HepG2 (cell line): ENCODE data around the gene DENND4C.

Source experiments
- EP300 ChIP-seq, 3 experiments: sonication (generic) in 1 of 3; formaldehyde crosslinking in 1 of 3; IDR thresholded peaks; 2 replicates each; pipeline versions ENCODE4 v1.5.1 to v1.6.1; 2011 to 2020; ENCODE audit warnings: low read depth in 2 of 3, low read length in 2 of 3, borderline replicate concordance in 1 of 3, improper control_type of control experiment in 1 of 3, mild to moderate bottlenecking in 1 of 3, missing genetic modification reagents in 1 of 3, moderate library complexity in 1 of 3
- GLI4 ChIP-seq: sonication (generic); formaldehyde crosslinking; IDR thresholded peaks from 2 replicates; pipeline ENCODE4 v1.5.1; 2020; ENCODE audit warnings: missing genetic modification reagents, mild to moderate bottlenecking, moderate library complexity, borderline replicate concordance
- KLF15 ChIP-seq: sonication (generic); formaldehyde crosslinking; IDR thresholded peaks from 2 replicates; pipeline ENCODE4 v1.8.1; 2023; ENCODE audit warnings: borderline replicate concordance, mild to moderate bottlenecking, inconsistent platforms, missing genetic modification reagents, mixed read lengths
- POLR2AphosphoS5 ChIP-seq: IDR thresholded peaks from 2 replicates; pipeline ENCODE4 v1.6.1; 2012; ENCODE audit warnings: low read depth, low read length
- PTBP1 ChIP-seq: fragments of 200-400 bp; formaldehyde crosslinking; IDR thresholded peaks from 2 replicates; pipeline ENCODE4 v1.6.1; 2018; ENCODE audit warnings: low read length, low read depth; ENCODE audit not compliant: poor library complexity, severe bottlenecking
- RAD21 ChIP-seq: fragments of 450-650 bp; formaldehyde crosslinking; IDR thresholded peaks from 2 replicates; pipeline ENCODE4 v1.5.0; 2020; ENCODE audit warnings: mild to moderate bottlenecking
- SNAI1 ChIP-seq: sonication (generic); formaldehyde crosslinking; IDR thresholded peaks from 2 replicates; pipeline ENCODE4 v1.5.0; 2020; ENCODE audit warnings: mild to moderate bottlenecking, missing genetic modification reagents, borderline replicate concordance
- ZFP1 ChIP-seq: IDR thresholded peaks from 2 replicates; pipeline ENCODE4 v1.6.1; 2016
- ZZZ3 ChIP-seq: sonication (generic); formaldehyde crosslinking; IDR thresholded peaks from 2 replicates; pipeline ENCODE4 v1.4.0; 2020; ENCODE audit warnings: missing genetic modification reagents, mild to moderate bottlenecking, borderline replicate concordance
- TF ChIP-seq, protein P1 (sequence below): sonication (generic); formaldehyde crosslinking; IDR thresholded peaks from 2 replicates; pipeline ENCODE4 v1.5.1; 2020; ENCODE audit warnings: missing genetic modification reagents, mild to moderate bottlenecking, borderline replicate concordance
- TF ChIP-seq, protein P2 (sequence below): sonication (generic); formaldehyde crosslinking; IDR thresholded peaks from 2 replicates; pipeline ENCODE4 v1.5.0; 2020; ENCODE audit warnings: mild to moderate bottlenecking, missing genetic modification reagents, moderate library complexity
- TF ChIP-seq, protein P3 (sequence below): sonication (generic); formaldehyde crosslinking; IDR thresholded peaks from 2 replicates; pipeline ENCODE4 v1.4.0; 2020; ENCODE audit warnings: missing genetic modification reagents

DNA sequence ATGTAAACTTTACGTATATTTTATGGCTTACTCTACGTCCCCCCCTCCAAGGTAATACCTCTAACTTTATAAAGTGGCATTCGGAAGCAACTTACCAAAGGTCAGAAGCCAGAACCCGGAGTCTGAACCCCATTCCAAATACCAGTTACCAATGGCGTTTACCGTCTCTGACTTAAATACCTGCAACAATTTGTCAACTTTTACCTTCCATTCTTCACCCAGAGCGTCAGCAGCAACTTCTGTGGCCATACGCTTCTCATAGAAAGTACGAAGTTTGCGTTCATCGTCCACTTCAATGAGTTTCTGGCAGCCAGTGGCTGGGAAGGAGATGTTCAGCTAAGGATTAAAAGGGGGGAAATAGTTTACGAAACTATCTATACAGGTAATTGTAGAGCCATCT lies 148.8 kb downstream of the DENND4C start:
- TF ChIP-seq, protein P1, sequence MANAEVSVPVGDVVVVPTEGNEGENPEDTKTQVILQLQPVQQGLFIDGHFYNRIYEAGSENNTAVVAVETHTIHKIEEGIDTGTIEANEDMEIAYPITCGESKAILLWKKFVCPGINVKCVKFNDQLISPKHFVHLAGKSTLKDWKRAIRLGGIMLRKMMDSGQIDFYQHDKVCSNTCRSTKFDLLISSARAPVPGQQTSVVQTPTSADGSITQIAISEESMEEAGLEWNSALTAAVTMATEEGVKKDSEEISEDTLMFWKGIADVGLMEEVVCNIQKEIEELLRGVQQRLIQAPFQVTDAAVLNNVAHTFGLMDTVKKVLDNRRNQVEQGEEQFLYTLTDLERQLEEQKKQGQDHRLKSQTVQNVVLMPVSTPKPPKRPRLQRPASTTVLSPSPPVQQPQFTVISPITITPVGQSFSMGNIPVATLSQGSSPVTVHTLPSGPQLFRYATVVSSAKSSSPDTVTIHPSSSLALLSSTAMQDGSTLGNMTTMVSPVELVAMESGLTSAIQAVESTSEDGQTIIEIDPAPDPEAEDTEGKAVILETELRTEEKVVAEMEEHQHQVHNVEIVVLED (CRISPR knock-in tag), result no peak
- TF ChIP-seq EP300 (IDR thresholded peaks at IDR 0.05; ENCODE audit: low read depth in 2 of 2, low read length in 2 of 2) (no peak), EP300 (CRISPR knock-in tag; IDR thresholded peaks at IDR 0.05; ENCODE audit: borderline replicate concordance) (no peak), KLF15 (no peak), ZZZ3 (CRISPR knock-in tag) (no peak), ZFP1 (CRISPR knock-in tag) (no peak), GLI4 (no peak), RAD21 (no peak), SNAI1 (no peak), PTBP1 (no peak), POLR2AphosphoS5 (no peak)
- TF ChIP-seq, protein P2, sequence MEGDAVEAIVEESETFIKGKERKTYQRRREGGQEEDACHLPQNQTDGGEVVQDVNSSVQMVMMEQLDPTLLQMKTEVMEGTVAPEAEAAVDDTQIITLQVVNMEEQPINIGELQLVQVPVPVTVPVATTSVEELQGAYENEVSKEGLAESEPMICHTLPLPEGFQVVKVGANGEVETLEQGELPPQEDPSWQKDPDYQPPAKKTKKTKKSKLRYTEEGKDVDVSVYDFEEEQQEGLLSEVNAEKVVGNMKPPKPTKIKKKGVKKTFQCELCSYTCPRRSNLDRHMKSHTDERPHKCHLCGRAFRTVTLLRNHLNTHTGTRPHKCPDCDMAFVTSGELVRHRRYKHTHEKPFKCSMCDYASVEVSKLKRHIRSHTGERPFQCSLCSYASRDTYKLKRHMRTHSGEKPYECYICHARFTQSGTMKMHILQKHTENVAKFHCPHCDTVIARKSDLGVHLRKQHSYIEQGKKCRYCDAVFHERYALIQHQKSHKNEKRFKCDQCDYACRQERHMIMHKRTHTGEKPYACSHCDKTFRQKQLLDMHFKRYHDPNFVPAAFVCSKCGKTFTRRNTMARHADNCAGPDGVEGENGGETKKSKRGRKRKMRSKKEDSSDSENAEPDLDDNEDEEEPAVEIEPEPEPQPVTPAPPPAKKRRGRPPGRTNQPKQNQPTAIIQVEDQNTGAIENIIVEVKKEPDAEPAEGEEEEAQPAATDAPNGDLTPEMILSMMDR (CRISPR knock-in tag), result no peak
- TF ChIP-seq, protein P3, sequence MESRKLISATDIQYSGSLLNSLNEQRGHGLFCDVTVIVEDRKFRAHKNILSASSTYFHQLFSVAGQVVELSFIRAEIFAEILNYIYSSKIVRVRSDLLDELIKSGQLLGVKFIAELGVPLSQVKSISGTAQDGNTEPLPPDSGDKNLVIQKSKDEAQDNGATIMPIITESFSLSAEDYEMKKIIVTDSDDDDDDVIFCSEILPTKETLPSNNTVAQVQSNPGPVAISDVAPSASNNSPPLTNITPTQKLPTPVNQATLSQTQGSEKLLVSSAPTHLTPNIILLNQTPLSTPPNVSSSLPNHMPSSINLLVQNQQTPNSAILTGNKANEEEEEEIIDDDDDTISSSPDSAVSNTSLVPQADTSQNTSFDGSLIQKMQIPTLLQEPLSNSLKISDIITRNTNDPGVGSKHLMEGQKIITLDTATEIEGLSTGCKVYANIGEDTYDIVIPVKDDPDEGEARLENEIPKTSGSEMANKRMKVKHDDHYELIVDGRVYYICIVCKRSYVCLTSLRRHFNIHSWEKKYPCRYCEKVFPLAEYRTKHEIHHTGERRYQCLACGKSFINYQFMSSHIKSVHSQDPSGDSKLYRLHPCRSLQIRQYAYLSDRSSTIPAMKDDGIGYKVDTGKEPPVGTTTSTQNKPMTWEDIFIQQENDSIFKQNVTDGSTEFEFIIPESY (CRISPR knock-in tag), result no peak
